Neural cell (in vitro differentiated cells): ENCODE results near the gene CYSRT1. TPM values are rescaled to one million over a fixed set of nuclear protein-coding genes. Genes with fewer than 3 reads are reported as not detected.

Experiments
- H2AFZ ChIP-seq: fragments of 200-600, 300-800 bp; sonication (generic), shearing (Covaris generic); 2 replicates; pipeline ENCODE4 v1.6.0; 2014; ENCODE audit warnings: low read depth, mild to moderate bottlenecking, antibody characterized with exemption, low read length, moderate library complexity
- H3F3A ChIP-seq: fragments of 200-600 bp; shearing (Covaris generic); 2 replicates; pipeline ENCODE4 v1.6.1; 2016; ENCODE audit warnings: mild to moderate bottlenecking, moderate library complexity, mixed read lengths, antibody characterized with exemption, low read length; ENCODE audit not compliant: insufficient read depth, poor library complexity, severe bottlenecking
- H3K27ac ChIP-seq: fragments of 200-600, 300-800 bp; sonication (generic), shearing (Covaris generic); 2 replicates; pipeline ENCODE4 v1.5.1; 2014; ENCODE audit warnings: mild to moderate bottlenecking, low read length, moderate library complexity
- H3K27me3 ChIP-seq: fragments of 300-800, 200-600 bp; sonication (generic), shearing (Covaris generic); 2 replicates; pipeline ENCODE4 v1.6.0; 2014; ENCODE audit warnings: mild to moderate bottlenecking, low read depth, low read length, moderate library complexity; ENCODE audit not compliant: insufficient read depth
- H3K36me3 ChIP-seq: fragments of 300-800, 200-600 bp; sonication (generic), shearing (Covaris generic); 2 replicates; pipeline ENCODE4 v1.5.1; 2014; ENCODE audit warnings: mild to moderate bottlenecking, antibody characterized with exemption, low read length, moderate library complexity; ENCODE audit not compliant: insufficient read depth
- H3K4me2 ChIP-seq: fragments of 300-800, 200-600 bp; sonication (generic), shearing (Covaris generic); 2 replicates; pipeline ENCODE4 v1.6.0; 2014; ENCODE audit warnings: mild to moderate bottlenecking, low read length
- H3K4me3 ChIP-seq: fragments of 300-800, 200-600 bp; sonication (generic), shearing (Covaris generic); 2 replicates; pipeline ENCODE4 v1.5.1; 2014; ENCODE audit warnings: mild to moderate bottlenecking, low read length, moderate library complexity
- H3K79me2 ChIP-seq: fragments of 200-600 bp; shearing (Covaris generic); replicated peaks from 2 replicates; pipeline ENCODE4 v1.6.0; 2014; ENCODE audit warnings: mild to moderate bottlenecking, low read length, moderate library complexity; ENCODE audit not compliant: insufficient read depth
- H3K9ac ChIP-seq: fragments of 300-800, 200-600 bp; sonication (generic), shearing (Covaris generic); 2 replicates; pipeline ENCODE4 v1.6.1; 2016; ENCODE audit warnings: mild to moderate bottlenecking, low read length, mixed read lengths
- H3K9me2 ChIP-seq: fragments of 200-600 bp; shearing (Covaris generic); 2 replicates; pipeline ENCODE4 v1.6.1; 2016; ENCODE audit warnings: mild to moderate bottlenecking, low read length, mixed read lengths; ENCODE audit not compliant: insufficient read depth
- H3K9me3 ChIP-seq: fragments of 200-600, 300-800 bp; sonication (generic), shearing (Covaris generic); 2 replicates; pipeline ENCODE4 v1.6.1; 2016; ENCODE audit warnings: mild to moderate bottlenecking, mixed run types, low read length, moderate library complexity, mixed read lengths
- H4K20me1 ChIP-seq: fragments of 200-600 bp; shearing (Covaris generic); 2 replicates; pipeline ENCODE4 v1.6.1; 2016; ENCODE audit warnings: mild to moderate bottlenecking, mixed run types; ENCODE audit not compliant: insufficient read depth
- CTCF ChIP-seq: fragments of 450-650 bp; IDR thresholded peaks from 2 replicates; pipeline ENCODE4 v1.5.1; 2014; ENCODE audit warnings: antibody characterized with exemption, mild to moderate bottlenecking, moderate library complexity; ENCODE audit not compliant: poor library complexity, severe bottlenecking
- EP300 ChIP-seq: fragments of 450-650 bp; conservative IDR thresholded peaks from 2 replicates; pipeline ENCODE4 v1.6.1; 2014; ENCODE audit warnings: antibody characterized with exemption, mild to moderate bottlenecking, moderate library complexity; ENCODE audit not compliant: poor library complexity, severe bottlenecking
- EZH2 ChIP-seq: fragments of 200-600, 300-800 bp; shearing (Covaris generic), sonication (generic); IDR thresholded peaks from 2 replicates; pipeline ENCODE4 v1.6.1; 2014; ENCODE audit warnings: antibody characterized with exemption, low read length, borderline replicate concordance, mild to moderate bottlenecking; ENCODE audit not compliant: insufficient read depth, poor library complexity, severe bottlenecking
- MXI1 ChIP-seq: fragments of 450-650 bp; conservative IDR thresholded peaks from 2 replicates; pipeline ENCODE4 v1.6.1; 2014; ENCODE audit warnings: antibody characterized with exemption, mild to moderate bottlenecking; ENCODE audit not compliant: poor library complexity, severe bottlenecking
- POLR2AphosphoS5 ChIP-seq: IDR thresholded peaks from 2 replicates; pipeline ENCODE4 v1.6.1; 2012
- RAD21 ChIP-seq: fragments of 450-650 bp; conservative IDR thresholded peaks from 2 replicates; pipeline ENCODE4 v1.6.1; 2014; ENCODE audit warnings: antibody characterized with exemption, mild to moderate bottlenecking, moderate library complexity
- REST ChIP-seq: IDR thresholded peaks from 2 replicates; pipeline ENCODE4 v1.6.1; 2012; ENCODE audit warnings: borderline replicate concordance
- SMC3 ChIP-seq: fragments of 450-650 bp; conservative IDR thresholded peaks from 2 replicates; pipeline ENCODE4 v1.6.1; 2014; ENCODE audit warnings: antibody characterized with exemption, mild to moderate bottlenecking, moderate library complexity; ENCODE audit not compliant: poor library complexity
- TAF1 ChIP-seq: IDR thresholded peaks from 2 replicates; pipeline ENCODE4 v1.6.1; 2012; ENCODE audit warnings: low read depth
- polyA plus RNA-seq: library from polyadenylated mRNA; depleted of rRNA; stranded (reverse); fragments of >200 nt; gene quantifications from 2 replicates; pipeline ENCODE4 v1.2.3, GENCODE V29; 2014

The CYSRT1 gene
- polyA plus RNA-seq, 1 donor from 2014 or later: 3.3 TPM

- no peaks in the 10 kb centered on the region for H3K9me2 ChIP-seq
- H3K27me3 ChIP-seq: no peaks in the 10 kb centered on the region
- H3K27ac ChIP-seq: no peak overlapping the region
- H3K9me3 ChIP-seq: no peaks in the 10 kb centered on the region
- H3K9ac ChIP-seq: no peak overlapping the region
- H2AFZ ChIP-seq: no peak overlapping the region
- H4K20me1 ChIP-seq: no peaks in the 10 kb centered on the region
- H3K36me3 ChIP-seq: no peaks in the 10 kb centered on the region
- no peak overlapping the region for H3K4me2 ChIP-seq
- no peaks in the 10 kb centered on the region for H3F3A ChIP-seq
- H3K79me2 ChIP-seq: peaks cover 8% of the 10 kb centered on the region
- no peak overlapping the region for H3K4me3 ChIP-seq
- TF ChIP-seq MXI1: no peak
Observed at GRCh38 chr9:137192448-137192780, 32.6 kb upstream of the CYSRT1 start.

GRCh38 chr9:137192859-137193258 is 32.1 kb upstream of the CYSRT1 start:
- Histone ChIP-seq H3K36me3 (no peaks in the 10 kb centered on the region), H4K20me1 (no peaks in the 10 kb centered on the region), H3K27ac (no peak overlapping the region), H3K9ac (no peak overlapping the region), H3K9me3 (no peaks in the 10 kb centered on the region), H3K79me2 (peaks cover 3% of the 10 kb centered on the region), H3K9me2 (no peaks in the 10 kb centered on the region), H3F3A (no peaks in the 10 kb centered on the region), H3K4me3 (no peak overlapping the region), H2AFZ (no peak overlapping the region), H3K27me3 (no peaks in the 10 kb centered on the region), H3K4me2 (no peak overlapping the region)
- no peak for TF ChIP-seq POLR2AphosphoS5
- no peak for TF ChIP-seq EP300
- no peak for TF ChIP-seq EZH2
- no peak for TF ChIP-seq MXI1
- TF ChIP-seq CTCF: no peak

GRCh38 chr9:137193771-137194170 is 31.2 kb upstream of the CYSRT1 start:
- no peaks in the 10 kb centered on the region for H3K9me2 ChIP-seq
- H3F3A ChIP-seq: no peaks in the 10 kb centered on the region
- no peaks in the 10 kb centered on the region for H3K79me2 ChIP-seq
- no peak overlapping the region for H3K4me2 ChIP-seq
- H3K27ac ChIP-seq: no peak overlapping the region
- no peak overlapping the region for H3K9ac ChIP-seq
- TF ChIP-seq CTCF: no peak
- TF ChIP-seq RAD21: no peak
- TF ChIP-seq TAF1: no peak
- no peak for TF ChIP-seq REST
- no peak for TF ChIP-seq EZH2
- no peak for TF ChIP-seq MXI1
- no peak for TF ChIP-seq EP300
- TF ChIP-seq SMC3: no peak
- TF ChIP-seq POLR2AphosphoS5: no peak
- no peak overlapping the region for H2AFZ ChIP-seq
- no peak overlapping the region for H3K4me3 ChIP-seq
- no peaks in the 10 kb centered on the region for H3K36me3 ChIP-seq
- no peaks in the 10 kb centered on the region for H3K9me3 ChIP-seq
- H4K20me1 ChIP-seq: no peaks in the 10 kb centered on the region
- H3K27me3 ChIP-seq: no peaks in the 10 kb centered on the region
